ENCODE results near the gene MISP.

Gene MISP

DNA sequence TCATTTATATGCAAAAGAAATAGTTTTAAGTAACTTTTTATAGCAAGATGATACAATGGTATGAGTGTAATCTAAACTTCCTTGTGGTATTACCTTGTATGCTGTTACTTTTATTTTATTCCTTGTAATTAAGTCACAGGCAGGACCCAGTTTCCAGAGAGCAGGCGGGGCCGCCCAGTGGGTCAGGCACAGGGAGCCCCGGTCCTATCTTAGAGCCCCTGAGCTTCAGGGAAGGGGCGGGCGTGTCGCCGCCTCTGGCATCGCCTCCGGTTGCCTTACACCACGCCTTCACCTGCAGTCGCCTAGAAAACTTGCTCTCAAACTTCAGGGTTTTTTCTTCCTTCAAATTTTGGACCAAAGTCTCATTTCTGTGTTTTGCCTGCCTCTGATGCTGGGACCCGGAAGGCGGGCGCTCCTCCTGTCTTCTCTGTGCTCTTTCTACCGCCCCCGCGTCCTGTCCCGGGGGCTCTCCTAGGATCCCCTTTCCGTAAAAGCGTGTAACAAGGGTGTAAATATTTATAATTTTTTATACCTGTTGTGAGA lies 60.7 kb downstream of the MISP start:
- no peak for DNase-seq

- DNase-seq: no peak
Measured at GRCh38 chr19:812049-812746, 61.3 kb downstream of the MISP start.

DNA sequence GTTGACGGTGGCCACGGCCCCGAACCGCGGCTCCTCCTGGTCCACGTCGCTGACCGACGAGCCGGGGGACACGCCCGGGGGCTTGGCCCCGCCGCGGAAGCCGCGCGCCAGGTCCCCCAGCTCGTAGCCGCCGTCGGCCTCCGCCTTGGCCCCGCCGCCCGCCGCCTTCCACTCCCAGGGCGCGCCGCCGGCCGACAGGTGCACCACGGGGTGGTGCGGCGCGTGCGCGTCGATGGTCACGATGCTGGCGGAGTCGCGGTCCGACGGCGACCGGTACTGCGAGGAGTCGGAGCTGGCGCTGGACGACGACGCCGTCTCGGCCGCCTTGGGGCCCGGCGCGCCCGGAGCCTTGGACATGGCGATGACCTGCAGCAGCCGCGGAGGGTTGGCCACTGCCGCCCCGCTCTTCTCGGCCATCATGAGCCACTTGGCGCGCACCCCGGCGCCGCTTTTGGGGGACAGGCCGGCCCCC lies 61.9 kb downstream of the MISP start:
- no peak for DNase-seq

DNA sequence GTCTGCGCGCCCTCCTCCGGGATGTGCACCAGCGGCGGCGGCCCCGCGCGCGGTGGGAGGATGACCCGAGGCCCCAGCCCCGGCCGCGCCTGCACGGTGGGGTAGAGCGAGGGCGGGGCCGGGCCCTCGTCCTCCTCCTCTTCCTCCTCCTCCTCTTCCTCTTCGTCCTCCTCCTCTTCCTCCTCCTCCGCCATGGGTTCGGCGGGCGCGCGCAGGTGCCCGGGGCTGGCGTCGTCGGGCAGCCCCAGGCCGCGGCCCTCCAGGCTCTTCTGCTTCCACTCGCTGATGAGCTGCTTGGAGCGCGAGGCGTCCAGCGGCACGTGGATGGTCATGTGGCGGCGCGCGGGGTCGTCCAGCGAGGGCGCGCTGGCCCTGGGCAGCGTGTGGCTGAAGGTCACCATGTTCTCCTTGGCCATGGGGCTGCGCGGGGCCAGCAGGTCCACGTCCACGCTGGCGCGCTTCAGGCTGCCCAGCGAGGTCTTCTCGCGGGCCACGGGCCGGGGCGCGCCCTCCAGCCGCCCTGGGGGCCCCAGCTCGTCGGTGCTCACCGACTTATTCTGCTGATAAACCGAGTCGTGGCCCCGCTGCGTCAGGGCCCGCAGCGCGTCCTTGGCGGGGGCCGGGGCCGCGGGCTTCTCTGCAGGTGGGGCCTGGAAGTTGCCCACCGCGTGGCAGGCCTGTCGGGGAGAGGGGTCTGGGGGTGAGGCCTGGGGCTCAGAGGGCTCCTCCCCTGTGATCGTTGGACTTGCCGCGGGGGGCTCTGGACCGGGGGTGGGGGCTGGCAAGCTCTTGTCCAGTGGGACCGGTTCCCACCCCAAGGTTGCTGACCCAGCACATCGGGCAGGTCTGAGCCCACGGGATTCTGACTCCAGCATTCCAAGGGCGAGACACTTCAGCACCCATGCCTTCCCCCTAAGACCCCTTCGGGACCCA lies 62.6 kb downstream of the MISP start:
- no peak for DNase-seq

Measured in effector CD4-positive, alpha-beta T cell (primary cell).